GM10266 (cell line): Measurements from ENCODE around the gene GDF10.

ENCODE experiments used
- DNase-seq: peaks from one replicate; pipeline ENCODE4 v3.0.0; 2012; ENCODE audit errors: extremely low spot score
- CTCF ChIP-seq: IDR thresholded peaks from 2 replicates; pipeline ENCODE4 v1.5.1; 2012; ENCODE audit warnings: mild to moderate bottlenecking, low read depth; ENCODE audit not compliant: control insufficient read depth, insufficient read depth; ENCODE audit errors: missing control alignments

Gene GDF10

GRCh38 chr10:47322300-47323061, 22.5 kb downstream of the GDF10 start, which contains the start of gene GDF2:
Gene GDF2, plus strand, starts transcription at chr10:47322454. Its CDS starts 215 bp downstream, at chr10:47322669.
- DNase-seq, result no peak
- TF ChIP-seq CTCF, result no peak

- no peak for DNase-seq
Measured at GRCh38 chr10:47323087-47323486, 23.1 kb downstream of the GDF10 start.

GRCh38 chr10:47323636-47324296, 23.8 kb downstream of the GDF10 start:
- DNase-seq, result no peak
- TF ChIP-seq CTCF, result no peak

More at GRCh38 chr10:47323087-47323486, 23.1 kb downstream of the GDF10 start:
- TF ChIP-seq CTCF, result no peak

GRCh38 chr10:47325303-47326291, 25.6 kb downstream of the GDF10 start:
- TF ChIP-seq CTCF, result no peak
- DNase-seq, result no peak

GRCh38 chr10:47326306-47326926, 26.4 kb downstream of the GDF10 start:
- TF ChIP-seq CTCF, result no peak
- no peak for DNase-seq

GRCh38 chr10:47326927-47327330, 26.9 kb downstream of the GDF10 start:
- no peak for DNase-seq
- TF ChIP-seq CTCF, result no peak
